Liver (tissue), 3 donors: ENCODE data around the gene MTMR2.

ENCODE experiments used
- JUND ChIP-seq, 2 donors: IDR thresholded peaks; 2 replicates each; pipeline ENCODE4 v1.6.1; 2016; ENCODE audit warnings: antibody characterized with exemption in 2 of 2
- MAX ChIP-seq: IDR thresholded peaks from 2 replicates; pipeline ENCODE4 v1.6.1; 2016; ENCODE audit warnings: antibody characterized with exemption
- RAD21 ChIP-seq, 2 donors: IDR thresholded peaks; 2 replicates each; pipeline ENCODE4 v1.6.1; 2016; ENCODE audit warnings: antibody characterized with exemption in 2 of 2, mild to moderate bottlenecking in 2 of 2
- REST ChIP-seq: IDR thresholded peaks from 2 replicates; pipeline ENCODE4 v1.6.1; 2016; ENCODE audit warnings: antibody characterized with exemption, mild to moderate bottlenecking
- RXRA ChIP-seq, 2 donors: IDR thresholded peaks; 2 replicates each; pipeline ENCODE4 v1.6.1; 2017 to 2018; ENCODE audit warnings: antibody characterized with exemption in 2 of 2, mild to moderate bottlenecking in 1 of 2
- TAF1 ChIP-seq: conservative IDR thresholded peaks from 2 replicates; pipeline ENCODE4 v1.6.1; 2016; ENCODE audit warnings: antibody characterized with exemption, mild to moderate bottlenecking
- TF ChIP-seq, protein P1 (sequence below): fragments of 150-350 bp; IDR thresholded peaks from 2 replicates; pipeline ENCODE4 v1.5.1; 2017; ENCODE audit warnings: improper control_type of control experiment, low read depth, low read length; ENCODE audit not compliant: missing input control
- donor health status: healthy.
- donor health status: healthy.

DNA sequence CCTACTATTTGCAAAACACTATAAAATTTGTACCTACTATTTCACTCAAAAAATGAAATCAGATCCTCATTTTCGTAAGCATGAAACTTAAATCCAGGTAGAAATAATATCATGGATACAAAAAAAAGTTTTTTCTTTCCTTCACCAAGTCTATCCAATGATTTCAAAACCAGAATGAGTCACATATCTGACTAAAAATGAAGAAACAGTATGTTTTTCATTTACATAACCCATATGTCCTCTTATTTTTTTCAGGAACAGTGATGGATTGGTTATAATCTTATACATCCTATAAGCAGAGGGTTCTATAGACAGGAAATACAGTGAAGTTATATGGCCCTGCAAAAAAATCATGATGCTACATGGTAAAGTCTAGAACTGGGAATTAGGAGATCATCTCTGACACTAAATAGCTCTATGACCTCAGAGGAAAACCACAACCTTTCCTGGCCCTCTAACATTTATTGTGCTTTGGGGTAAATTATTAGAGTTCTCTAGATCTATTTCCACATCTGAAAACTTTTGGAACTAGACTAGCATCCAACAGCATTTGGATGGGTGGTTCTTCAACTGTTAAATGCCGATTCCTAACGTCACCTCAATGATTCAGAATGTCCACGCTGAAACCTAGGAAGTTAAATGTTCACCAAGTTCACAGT, 10.9 kb downstream of the MTMR2 start:
- TF ChIP-seq, protein P1, sequence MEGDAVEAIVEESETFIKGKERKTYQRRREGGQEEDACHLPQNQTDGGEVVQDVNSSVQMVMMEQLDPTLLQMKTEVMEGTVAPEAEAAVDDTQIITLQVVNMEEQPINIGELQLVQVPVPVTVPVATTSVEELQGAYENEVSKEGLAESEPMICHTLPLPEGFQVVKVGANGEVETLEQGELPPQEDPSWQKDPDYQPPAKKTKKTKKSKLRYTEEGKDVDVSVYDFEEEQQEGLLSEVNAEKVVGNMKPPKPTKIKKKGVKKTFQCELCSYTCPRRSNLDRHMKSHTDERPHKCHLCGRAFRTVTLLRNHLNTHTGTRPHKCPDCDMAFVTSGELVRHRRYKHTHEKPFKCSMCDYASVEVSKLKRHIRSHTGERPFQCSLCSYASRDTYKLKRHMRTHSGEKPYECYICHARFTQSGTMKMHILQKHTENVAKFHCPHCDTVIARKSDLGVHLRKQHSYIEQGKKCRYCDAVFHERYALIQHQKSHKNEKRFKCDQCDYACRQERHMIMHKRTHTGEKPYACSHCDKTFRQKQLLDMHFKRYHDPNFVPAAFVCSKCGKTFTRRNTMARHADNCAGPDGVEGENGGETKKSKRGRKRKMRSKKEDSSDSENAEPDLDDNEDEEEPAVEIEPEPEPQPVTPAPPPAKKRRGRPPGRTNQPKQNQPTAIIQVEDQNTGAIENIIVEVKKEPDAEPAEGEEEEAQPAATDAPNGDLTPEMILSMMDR: no peak
- no peak for TF ChIP-seq MAX
- no peak for TF ChIP-seq RXRA (IDR thresholded peaks at IDR 0.05)
- TF ChIP-seq REST: no peak
- TF ChIP-seq RAD21 (IDR thresholded peaks at IDR 0.05): no peak
- no peak for TF ChIP-seq JUND (IDR thresholded peaks at IDR 0.05)
- TF ChIP-seq TAF1: no peak
